ENCODE results near the gene DLX4. TPM values are rescaled to one million over a fixed set of nuclear protein-coding genes. Genes with fewer than 3 reads are reported as not detected.

Gene DLX4
- total RNA-seq, 1 experiment from 2014 or later: 2.5 TPM

DNA sequence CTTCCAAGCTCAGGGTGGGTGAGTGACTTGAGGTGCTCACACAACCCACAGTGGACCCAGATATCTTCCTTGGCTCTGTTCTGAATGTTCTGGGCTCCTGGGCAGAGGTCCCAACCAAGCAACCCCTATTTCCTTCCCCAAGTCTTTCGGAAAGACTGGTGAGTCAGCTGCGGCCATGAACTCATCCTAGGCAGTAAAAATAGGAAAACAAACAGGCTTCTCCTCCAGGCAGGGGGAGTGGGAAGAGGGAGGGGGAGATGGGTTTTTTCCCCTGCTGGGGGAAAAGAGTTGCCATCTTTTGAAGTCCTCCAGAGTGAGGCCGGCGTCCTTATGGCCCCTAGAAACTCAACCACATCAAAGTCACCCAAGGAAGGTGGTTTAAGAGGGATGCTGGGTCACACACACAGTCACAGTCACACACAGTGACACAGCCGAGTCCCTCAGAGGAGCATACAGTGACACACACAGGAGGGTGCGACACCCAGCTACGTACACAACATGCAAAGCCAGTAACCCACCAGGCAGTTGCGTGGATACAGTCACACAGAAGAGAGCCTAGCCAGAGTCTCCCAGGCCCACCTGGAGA, 16.0 kb upstream of the DLX4 start:
- no peak overlapping the region for H2AK5ac ChIP-seq (ENCODE audit: insufficient read length, low read length)
- DNase-seq: no peak
- H4K8ac ChIP-seq (replicated peaks; ENCODE audit: insufficient read length, low read depth, low read length): no peak overlapping the region
- H3K56ac ChIP-seq (ENCODE audit: insufficient read length, low read depth, low read length): no peak overlapping the region
- no peak overlapping the region for H3T11ph ChIP-seq (ENCODE audit: low read length)
- H3K79me2 ChIP-seq (ENCODE audit: insufficient read depth, low read length): no peaks in the 10 kb centered on the region; the same call in 1 of the 2 replicates
- Mint-ChIP-seq H3K36me3 (ENCODE audit: insufficient read depth in 1 of 3, low read depth in 3 of 3) (no peaks in the 10 kb centered on the region), H3K4me3 (no peak overlapping the region), H3K9me3 (no peaks in the 10 kb centered on the region; a peak in 1 of 5 replicates), H3K27me3 (ENCODE audit: low read depth) (peaks cover 89% of the 10 kb centered on the region), H3K27ac (no peak overlapping the region; a peak in 1 of 7 replicates), H3K4me1 (peaks cover 12 to 23% of the 10 kb centered on the region in 2 experiments)
- H3K4me2 ChIP-seq (ENCODE audit: insufficient read depth, insufficient read length, low read length): no peak overlapping the region
- H2BK15ac ChIP-seq (ENCODE audit: low read depth, low read length): no peak overlapping the region
- no peaks in the 10 kb centered on the region for H3K23me2 ChIP-seq (ENCODE audit: insufficient read length, low read depth, low read length, poor library complexity, severe bottlenecking)
- H3K27me3 ChIP-seq (ENCODE audit: insufficient read depth, low read length): no peaks in the 10 kb centered on the region; the same call in 1 of the 2 replicates
- WGBS (ENCODE audit: extremely low coverage, insufficient read length, low lambda C conversion rate): no CpG with 5 or more reads among the region's 8 CpGs
- H2BK12ac ChIP-seq (ENCODE audit: insufficient read length, low read depth, low read length): no peak overlapping the region
- no peak overlapping the region for H3K9ac ChIP-seq (ENCODE audit: extremely low read depth, insufficient read length, low read length)
- H3K9me3 ChIP-seq (ENCODE audit: control insufficient read depth, low read depth, low read length): no peaks in the 10 kb centered on the region
- H2BK120ac ChIP-seq (ENCODE audit: low read depth, low read length, poor library complexity, severe bottlenecking): no peak overlapping the region
- H3K79me1 ChIP-seq (ENCODE audit: insufficient read depth, low read depth, low read length, poor library complexity, severe bottlenecking): no peaks in the 10 kb centered on the region
- no peak overlapping the region for H4K5ac ChIP-seq (ENCODE audit: insufficient read length, low read depth, low read length)
- H3K4me1 ChIP-seq (ENCODE audit: insufficient read depth, low read length): no peaks in the 10 kb centered on the region
- H3K27ac ChIP-seq (ENCODE audit: insufficient read length, low read depth, low read length): no peak overlapping the region
- H3K18ac ChIP-seq (ENCODE audit: insufficient read length, low read depth, low read length): no peak overlapping the region
- no peak overlapping the region for H2BK20ac ChIP-seq (ENCODE audit: low read depth, low read length, poor library complexity, severe bottlenecking)
- no peak overlapping the region for H3K23ac ChIP-seq (ENCODE audit: insufficient read length, low read depth, low read length)
- no peak overlapping the region for H2BK5ac ChIP-seq (ENCODE audit: insufficient read length, low read length)
- no peak overlapping the region for H4K91ac ChIP-seq (ENCODE audit: insufficient read length, low read depth, low read length)
- no peak overlapping the region for H2AFZ ChIP-seq (ENCODE audit: low read length)
- H3K14ac ChIP-seq (ENCODE audit: insufficient read depth, low read length): no peak overlapping the region
- H3K4ac ChIP-seq (ENCODE audit: low read depth, low read length): no peak overlapping the region
- TF ChIP-seq, protein P1, sequence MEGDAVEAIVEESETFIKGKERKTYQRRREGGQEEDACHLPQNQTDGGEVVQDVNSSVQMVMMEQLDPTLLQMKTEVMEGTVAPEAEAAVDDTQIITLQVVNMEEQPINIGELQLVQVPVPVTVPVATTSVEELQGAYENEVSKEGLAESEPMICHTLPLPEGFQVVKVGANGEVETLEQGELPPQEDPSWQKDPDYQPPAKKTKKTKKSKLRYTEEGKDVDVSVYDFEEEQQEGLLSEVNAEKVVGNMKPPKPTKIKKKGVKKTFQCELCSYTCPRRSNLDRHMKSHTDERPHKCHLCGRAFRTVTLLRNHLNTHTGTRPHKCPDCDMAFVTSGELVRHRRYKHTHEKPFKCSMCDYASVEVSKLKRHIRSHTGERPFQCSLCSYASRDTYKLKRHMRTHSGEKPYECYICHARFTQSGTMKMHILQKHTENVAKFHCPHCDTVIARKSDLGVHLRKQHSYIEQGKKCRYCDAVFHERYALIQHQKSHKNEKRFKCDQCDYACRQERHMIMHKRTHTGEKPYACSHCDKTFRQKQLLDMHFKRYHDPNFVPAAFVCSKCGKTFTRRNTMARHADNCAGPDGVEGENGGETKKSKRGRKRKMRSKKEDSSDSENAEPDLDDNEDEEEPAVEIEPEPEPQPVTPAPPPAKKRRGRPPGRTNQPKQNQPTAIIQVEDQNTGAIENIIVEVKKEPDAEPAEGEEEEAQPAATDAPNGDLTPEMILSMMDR (conservative IDR thresholded peaks at IDR 0.05): no peak
- H4K20me1 ChIP-seq (ENCODE audit: control insufficient read depth, insufficient read depth, insufficient read length): no peaks in the 10 kb centered on the region

All from H9 (cell line).